NCI-H2081 (cell line): ENCODE results near the gene MSGN1.

Experiments used
- DNase-seq, 2 experiments: peaks; one replicate each; lab custom pipeline; 2025; lab: John Stamatoyannopoulos, UW

Gene MSGN1

GRCh38 chr2:17847236-17847635 lies 31.0 kb downstream of the MSGN1 start:
- no peak for DNase-seq

GRCh38 chr2:17849275-17849674 lies 33.0 kb downstream of the MSGN1 start:
- DNase-seq = no peak

GRCh38 chr2:17850151-17850550 lies 33.9 kb downstream of the MSGN1 start:
- DNase-seq = no peak

GRCh38 chr2:17851731-17852585 lies 35.7 kb downstream of the MSGN1 start:
- DNase-seq = peak; percentile 18 to 55

- no peak for DNase-seq
Observed at GRCh38 chr2:17853799-17854198, 37.5 kb downstream of the MSGN1 start.

- no peak for DNase-seq
Observed at GRCh38 chr2:17857021-17857420, 40.8 kb downstream of the MSGN1 start.

GRCh38 chr2:17858064-17858463 lies 41.8 kb downstream of the MSGN1 start:
- DNase-seq = no peak

GRCh38 chr2:17863539-17863938 lies 47.3 kb downstream of the MSGN1 start:
- no peak for DNase-seq

GRCh38 chr2:17864676-17865075 lies 48.4 kb downstream of the MSGN1 start:
- no peak for DNase-seq

- DNase-seq = no peak
Observed at GRCh38 chr2:17867133-17867532, 50.9 kb downstream of the MSGN1 start.
